Activated T-cell treated with anti-CD3 and anti-CD28 coated beads, Interleukin-2, amount 50 U/mL, for 4 hours (primary cell): ENCODE measurements around the gene MACROH2A2. TPM values are rescaled to one million over a fixed set of nuclear protein-coding genes. Genes with fewer than 3 reads are reported as not detected.

ENCODE experiments used
- ATAC-seq, 2 donors: fragments of 200-7000 bp; cut with Tn5 transposase; one replicate each; pipeline ENCODE4 v1.10.0; 2021
- DNase-seq: peaks from one replicate; pipeline ENCODE4 v3.0.0-alpha.2; 2020
- H3K27me3 Mint-ChIP-seq: one replicate; pipeline ENCODE4 v1.8.0; 2021; ENCODE audit warnings: low read depth, mixed read lengths
- H3K36me3 Mint-ChIP-seq: one replicate; pipeline ENCODE4 v1.8.0; 2022; ENCODE audit warnings: mixed read lengths; ENCODE audit not compliant: insufficient read depth
- H3K4me1 Mint-ChIP-seq: one replicate; pipeline ENCODE4 v1.8.0; 2021; ENCODE audit warnings: low read depth, mixed read lengths
- H3K4me3 Mint-ChIP-seq: one replicate; pipeline ENCODE4 v1.8.0; 2021; ENCODE audit warnings: mild to moderate bottlenecking, moderate library complexity, mixed read lengths
- H3K9me3 Mint-ChIP-seq: one replicate; pipeline ENCODE4 v1.8.0; 2021; ENCODE audit warnings: mixed read lengths
- total RNA-seq, 3 donors: library from RNA; stranded (reverse); gene quantifications; one replicate each; pipeline ENCODE4 v1.2.1, GENCODE V29; 2021

MACROH2A2 gene
- total RNA-seq, 3 donors from 2014 or later, result 0.76 to 2.0 (median 0.91) TPM

DNA sequence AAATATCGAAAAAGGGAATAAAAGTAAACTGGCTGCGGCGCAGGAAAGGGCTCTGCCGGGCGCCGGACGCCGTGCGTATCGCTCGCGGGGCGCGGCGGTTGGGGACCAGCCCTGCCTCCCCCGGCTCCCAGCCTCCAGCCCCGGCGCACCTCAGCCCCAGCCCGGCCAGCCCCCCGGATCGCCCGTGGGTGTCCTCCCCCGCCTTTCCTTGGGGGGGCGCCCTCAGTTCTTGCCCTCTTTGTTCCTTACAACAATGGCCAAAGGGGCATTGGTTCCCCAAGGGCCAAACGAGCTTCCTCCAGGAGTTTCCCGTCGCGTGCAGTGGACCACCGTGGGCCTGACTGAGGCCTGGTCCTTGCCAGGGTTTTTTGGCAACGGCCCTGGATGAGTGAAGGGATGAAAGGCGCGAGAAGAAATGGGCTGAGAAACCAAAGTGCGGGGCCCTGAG, 1.2 kb downstream of the MACROH2A2 start:
- peaks cover 39% of the 10 kb centered on the region for H3K27me3 Mint-ChIP-seq

DNA sequence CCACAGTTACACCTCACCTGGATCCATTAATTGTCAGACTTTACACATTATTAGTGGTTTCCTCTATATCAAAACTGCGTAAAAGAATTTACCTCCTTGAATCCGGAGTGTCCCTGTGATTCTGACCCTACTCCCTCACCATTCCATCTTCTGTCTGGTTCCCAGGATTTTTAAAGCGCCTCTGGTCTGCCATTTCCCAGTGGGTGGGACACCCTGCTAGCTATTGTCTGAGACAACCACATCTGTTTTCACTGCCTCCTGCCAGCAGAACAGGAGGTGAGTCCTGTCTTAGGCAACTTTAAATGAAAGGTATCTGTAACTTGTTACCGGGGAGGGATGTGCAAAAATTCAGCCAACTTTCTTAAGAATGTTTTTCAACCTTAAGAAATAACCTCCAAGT, 2.3 kb downstream of the MACROH2A2 start:
- no peaks in the 10 kb centered on the region for H3K9me3 Mint-ChIP-seq
- H3K4me1 Mint-ChIP-seq, result peaks cover 5% of the 10 kb centered on the region
- H3K4me3 Mint-ChIP-seq, result peak overlapping the region; percentile 9
- H3K36me3 Mint-ChIP-seq, result no peaks in the 10 kb centered on the region
- peaks cover 39% of the 10 kb centered on the region for H3K27me3 Mint-ChIP-seq
- no peak for ATAC-seq
- no peak for DNase-seq

More for the DNA sequence above, 1.2 kb downstream of the MACROH2A2 start:
- peak; percentile 35 to 46 for ATAC-seq
- Mint-ChIP-seq H3K4me3 (peak overlapping the region; percentile 35), H3K4me1 (peaks cover 5% of the 10 kb centered on the region), H3K36me3 (no peaks in the 10 kb centered on the region), H3K9me3 (no peaks in the 10 kb centered on the region)
- DNase-seq, result no peak

DNA sequence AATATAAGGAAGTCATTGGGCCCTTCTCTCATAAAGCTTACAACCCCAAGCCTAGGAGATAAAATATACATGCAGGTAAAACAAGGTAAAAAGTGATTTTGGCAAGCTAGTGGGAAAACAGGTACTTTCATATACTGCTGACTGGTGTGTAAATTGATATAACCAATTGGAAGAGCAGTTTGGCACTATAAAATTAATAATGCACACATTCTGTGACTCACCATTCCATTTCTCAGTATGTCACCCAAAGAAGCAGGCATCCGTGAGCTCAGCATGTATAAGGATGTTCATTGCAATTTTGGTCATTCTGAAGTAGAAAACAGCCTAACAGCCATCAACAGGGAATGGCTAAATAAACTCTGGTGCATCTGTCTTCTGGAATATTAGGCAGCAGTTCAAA, 2.9 kb downstream of the MACROH2A2 start:
- ATAC-seq (no peak), DNase-seq (no peak)
- Mint-ChIP-seq H3K9me3 (no peaks in the 10 kb centered on the region), H3K4me3 (no peak overlapping the region), H3K4me1 (peaks cover 5% of the 10 kb centered on the region), H3K27me3 (peaks cover 39% of the 10 kb centered on the region), H3K36me3 (no peaks in the 10 kb centered on the region)

GRCh38 chr10:70057306-70057705, 4.7 kb downstream of the MACROH2A2 start:
- H3K4me3 Mint-ChIP-seq, result no peak overlapping the region
- ATAC-seq (no peak), DNase-seq (no peak)
- H3K36me3 Mint-ChIP-seq, result no peaks in the 10 kb centered on the region
- H3K4me1 Mint-ChIP-seq, result peaks cover 4% of the 10 kb centered on the region
- peaks cover 23% of the 10 kb centered on the region for H3K27me3 Mint-ChIP-seq
- no peaks in the 10 kb centered on the region for H3K9me3 Mint-ChIP-seq

DNA sequence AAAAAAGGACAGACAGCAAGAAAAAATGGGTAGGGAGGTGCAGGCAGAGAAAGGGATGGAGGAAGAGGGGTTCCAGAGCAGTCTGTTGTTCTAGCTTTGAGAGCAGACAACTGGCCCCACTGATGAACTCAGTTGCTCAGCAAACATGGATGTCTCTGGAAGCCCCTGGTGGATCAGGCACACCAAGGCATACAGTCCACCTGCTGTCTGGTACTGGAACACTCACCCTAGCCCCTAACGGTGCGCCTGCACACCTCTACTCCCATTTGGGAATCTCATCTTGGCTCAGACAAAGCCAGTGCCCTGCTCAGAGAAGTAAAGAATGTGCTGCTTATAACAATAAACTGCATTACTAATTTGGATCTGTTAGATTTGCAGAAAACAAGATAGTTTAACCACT, 7.7 kb downstream of the MACROH2A2 start:
- Mint-ChIP-seq H3K9me3 (no peaks in the 10 kb centered on the region), H3K36me3 (no peaks in the 10 kb centered on the region), H3K27me3 (peaks cover 2% of the 10 kb centered on the region), H3K4me1 (no peaks in the 10 kb centered on the region), H3K4me3 (no peak overlapping the region)
- no peak for ATAC-seq
- DNase-seq, result no peak

DNA sequence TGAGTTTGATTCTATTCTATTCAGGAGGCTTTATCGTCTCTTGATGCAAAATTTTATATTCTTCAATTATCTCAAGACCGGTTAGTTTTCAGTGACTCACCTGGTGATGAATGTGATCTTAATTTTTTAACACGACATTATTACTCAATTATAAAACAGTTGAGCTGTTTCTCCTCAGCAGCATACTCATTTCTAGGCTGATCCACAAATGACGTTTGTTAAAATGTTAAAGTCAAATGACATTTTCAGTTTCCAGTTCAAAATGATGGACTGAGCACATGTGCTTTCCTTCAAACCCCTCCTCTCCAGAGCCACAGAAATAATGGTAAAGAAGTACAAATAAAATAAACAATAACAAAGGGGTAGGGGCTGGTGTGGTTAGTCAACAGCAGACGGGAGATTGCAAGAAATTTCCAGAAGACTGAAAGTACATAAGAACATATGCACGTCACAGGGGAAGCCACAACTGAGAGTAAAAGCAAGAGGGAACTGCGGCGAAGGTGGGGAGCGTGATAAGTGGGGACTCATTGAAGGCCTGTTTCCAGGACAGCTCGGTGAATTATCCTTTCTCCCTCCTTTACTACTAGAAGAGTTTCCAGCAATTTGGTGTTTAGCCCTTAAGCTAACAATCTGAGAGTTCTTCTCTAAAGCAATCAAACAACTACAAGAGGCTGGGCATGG, 10.9 kb downstream of the MACROH2A2 start:
- H3K36me3 Mint-ChIP-seq, result no peaks in the 10 kb centered on the region
- peak; percentile 30 to 66 for ATAC-seq

DNA sequence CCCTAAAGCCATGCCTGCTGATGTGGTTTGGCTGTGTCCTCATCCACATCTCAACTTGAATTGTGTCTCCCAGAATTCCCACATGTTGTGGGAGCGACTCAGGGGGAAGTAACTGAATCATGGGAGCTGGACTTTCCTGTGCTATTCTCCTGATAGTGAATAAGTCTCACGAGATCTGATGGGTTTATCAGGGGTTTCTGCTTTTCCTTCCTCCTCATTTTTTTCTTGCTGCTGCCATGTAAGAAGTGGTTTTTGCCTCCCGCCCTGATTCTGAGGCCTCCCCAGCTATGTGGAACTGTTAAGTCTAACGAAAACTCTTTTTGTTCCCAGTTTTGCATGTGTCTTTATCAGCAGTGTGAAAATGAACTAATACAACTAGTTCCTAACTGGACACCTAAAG, 11.8 kb downstream of the MACROH2A2 start:
- no peaks in the 10 kb centered on the region for H3K36me3 Mint-ChIP-seq
- H3K4me3 Mint-ChIP-seq, result no peak overlapping the region
- H3K4me1 Mint-ChIP-seq, result no peaks in the 10 kb centered on the region
- DNase-seq (no peak), ATAC-seq (no peak)
- H3K9me3 Mint-ChIP-seq, result no peaks in the 10 kb centered on the region
- H3K27me3 Mint-ChIP-seq, result no peaks in the 10 kb centered on the region

More for the DNA sequence above, 10.9 kb downstream of the MACROH2A2 start:
- Mint-ChIP-seq H3K9me3 (no peaks in the 10 kb centered on the region), H3K4me3 (no peak overlapping the region), H3K27me3 (no peaks in the 10 kb centered on the region), H3K4me1 (no peaks in the 10 kb centered on the region)
- no peak for DNase-seq

- H3K4me3 Mint-ChIP-seq, result no peak overlapping the region
- ATAC-seq, result no peak
- H3K36me3 Mint-ChIP-seq, result no peaks in the 10 kb centered on the region
Measured at GRCh38 chr10:70066190-70066589, 13.5 kb downstream of the MACROH2A2 start.

GRCh38 chr10:70067586-70067985, 14.9 kb downstream of the MACROH2A2 start:
- Mint-ChIP-seq H3K9me3 (no peaks in the 10 kb centered on the region), H3K4me3 (no peak overlapping the region)
- DNase-seq, result no peak

More at GRCh38 chr10:70066190-70066589, 13.5 kb downstream of the MACROH2A2 start:
- no peak for DNase-seq
- H3K4me1 Mint-ChIP-seq, result no peaks in the 10 kb centered on the region
- H3K9me3 Mint-ChIP-seq, result no peaks in the 10 kb centered on the region
- H3K27me3 Mint-ChIP-seq, result no peaks in the 10 kb centered on the region

GRCh38 chr10:70068925-70069324, 16.3 kb downstream of the MACROH2A2 start:
- H3K4me1 Mint-ChIP-seq, result no peaks in the 10 kb centered on the region
- DNase-seq (no peak), ATAC-seq (no peak)
- no peaks in the 10 kb centered on the region for H3K36me3 Mint-ChIP-seq
- no peaks in the 10 kb centered on the region for H3K27me3 Mint-ChIP-seq
- H3K4me3 Mint-ChIP-seq, result no peak overlapping the region
- H3K9me3 Mint-ChIP-seq, result no peaks in the 10 kb centered on the region

More at GRCh38 chr10:70067586-70067985, 14.9 kb downstream of the MACROH2A2 start:
- Mint-ChIP-seq H3K27me3 (no peaks in the 10 kb centered on the region), H3K4me1 (no peaks in the 10 kb centered on the region), H3K36me3 (no peaks in the 10 kb centered on the region)
- no peak for ATAC-seq

DNA sequence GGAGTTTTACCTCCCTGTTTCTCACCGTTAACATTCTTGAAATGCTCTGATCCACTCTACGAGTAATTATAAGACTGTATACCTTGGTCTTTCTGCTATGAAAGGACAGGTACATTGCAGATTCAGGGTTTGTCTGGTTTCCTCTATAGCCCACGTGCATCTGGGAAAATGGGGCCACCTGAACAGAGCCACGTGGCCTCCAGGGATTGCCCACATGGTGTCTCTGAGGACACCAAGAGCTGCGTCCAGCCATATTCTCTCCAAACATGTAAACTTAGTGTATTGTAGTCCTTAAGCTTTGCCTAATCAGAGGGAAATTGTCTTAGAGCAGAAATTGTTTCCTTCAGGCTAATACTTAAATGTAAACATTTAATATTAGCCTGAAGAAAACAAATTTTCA, 16.7 kb downstream of the MACROH2A2 start:
- Mint-ChIP-seq H3K4me3 (no peak overlapping the region), H3K9me3 (no peaks in the 10 kb centered on the region), H3K27me3 (no peaks in the 10 kb centered on the region), H3K4me1 (no peaks in the 10 kb centered on the region), H3K36me3 (no peaks in the 10 kb centered on the region)
- DNase-seq, result no peak
- no peak for ATAC-seq

GRCh38 chr10:70070834-70071233, 18.2 kb downstream of the MACROH2A2 start:
- no peak for DNase-seq
- Mint-ChIP-seq H3K9me3 (no peaks in the 10 kb centered on the region), H3K27me3 (no peaks in the 10 kb centered on the region), H3K4me3 (no peak overlapping the region), H3K4me1 (no peaks in the 10 kb centered on the region), H3K36me3 (no peaks in the 10 kb centered on the region)
- ATAC-seq, result no peak

GRCh38 chr10:70074165-70074564, 21.5 kb downstream of the MACROH2A2 start:
- Mint-ChIP-seq H3K4me3 (no peak overlapping the region), H3K9me3 (no peaks in the 10 kb centered on the region), H3K36me3 (no peaks in the 10 kb centered on the region), H3K27me3 (peaks cover 2% of the 10 kb centered on the region), H3K4me1 (no peaks in the 10 kb centered on the region)
- no peak for DNase-seq
- ATAC-seq, result no peak

- no peak for ATAC-seq
- H3K9me3 Mint-ChIP-seq, result no peaks in the 10 kb centered on the region
- H3K4me1 Mint-ChIP-seq, result no peaks in the 10 kb centered on the region
- H3K36me3 Mint-ChIP-seq, result no peaks in the 10 kb centered on the region
- DNase-seq, result no peak
- peaks cover 2% of the 10 kb centered on the region for H3K27me3 Mint-ChIP-seq
- no peak overlapping the region for H3K4me3 Mint-ChIP-seq
Measured at GRCh38 chr10:70074971-70075370, 22.3 kb downstream of the MACROH2A2 start.

GRCh38 chr10:70078329-70078728, 25.7 kb downstream of the MACROH2A2 start:
- DNase-seq (no peak), ATAC-seq (no peak)
- H3K9me3 Mint-ChIP-seq, result no peaks in the 10 kb centered on the region
- H3K4me3 Mint-ChIP-seq, result no peak overlapping the region
- H3K4me1 Mint-ChIP-seq, result no peaks in the 10 kb centered on the region
- no peaks in the 10 kb centered on the region for H3K36me3 Mint-ChIP-seq
- peaks cover 2% of the 10 kb centered on the region for H3K27me3 Mint-ChIP-seq
